ENCODE measurements around the gene DHRS12. TPM values are rescaled to one million over a fixed set of nuclear protein-coding genes. Genes with fewer than 3 reads are reported as not detected.

The DHRS12 gene
- total RNA-seq, 2 experiments from 2014 or later, result 10.0 to 14.8 TPM

DNA sequence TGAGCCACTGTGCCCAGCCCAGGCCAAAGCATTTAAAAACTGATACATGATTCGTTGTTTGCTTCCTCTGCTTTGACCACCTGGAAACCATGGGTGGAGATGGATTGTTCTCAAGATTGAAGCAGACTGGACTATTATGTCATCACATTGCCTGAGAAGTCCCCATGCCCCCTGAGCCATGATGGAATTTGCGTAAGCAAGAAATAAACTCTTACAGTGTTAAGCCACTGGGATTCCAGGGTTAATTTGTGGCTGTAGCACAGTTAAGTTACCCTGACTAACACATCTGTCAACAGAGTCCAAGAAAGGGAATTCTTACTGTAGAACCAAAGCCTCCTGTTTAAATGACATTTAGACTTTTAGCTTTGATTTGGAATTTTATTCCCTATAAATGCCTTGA, 19.4 kb upstream of the DHRS12 start:
- ATAC-seq (ENCODE audit: poor library complexity), result no peak
- ChIA-PET CTCF (interaction anchor here (1.0 to 3.0 kb wide), 3 partner anchors 9 to 26 kb away, joined by 3 to 15 read pairs (median 4); no protein-coding TSS in a partner anchor), POLR2A (interaction anchor here (3.5 to 10.0 kb wide), 5 partner anchors 9 to 371 kb away, joined by 27 to 153 read pairs (median 44); partner anchors contain the start of genes DHRS12 and INTS6)
- H3K4me1 Mint-ChIP-seq (ENCODE audit: low read depth), result peaks cover 88% of the 10 kb centered on the region
- peak overlapping the region; percentile 86 for H3K4me3 Mint-ChIP-seq
- Histone ChIP-seq H3K4me1 (ENCODE audit: insufficient read depth, low read length) (peaks cover 87% of the 10 kb centered on the region), H3K36me3 (ENCODE audit: insufficient read depth, low read length) (peaks cover 5% of the 10 kb centered on the region), H3K9me3 (ENCODE audit: control insufficient read depth in 1 of 2, insufficient read depth in 1 of 2, low read length in 2 of 2) (no peaks in the 10 kb centered on the region), H3K4me3 (ENCODE audit: low read length) (peak overlapping the region; percentile 54), H3K27me3 (ENCODE audit: control insufficient read depth in 1 of 2, insufficient read depth in 2 of 2, low read length in 2 of 2) (no peaks in the 10 kb centered on the region), H3K27ac (ENCODE audit: low read depth in 1 of 2, low read length in 2 of 2) (peak overlapping the region; percentile 76 to 79)
- peak overlapping the region; percentile 89 for H3K27ac Mint-ChIP-seq
- no peaks in the 10 kb centered on the region for H3K27me3 Mint-ChIP-seq
- H3K36me3 Mint-ChIP-seq (ENCODE audit: low read depth), result peaks cover 60% of the 10 kb centered on the region
- DNase-seq, result no peak
- intact Hi-C loops (cut with DNase I, micrococcal nuclease), result loop anchor here (5.0 to 10.0 kb wide), 3 partner anchors 369 to 1699 kb away; partner anchors contain the start of gene CKAP2 (in 1 of the 2)
- TF ChIP-seq CTCF (IDR thresholded peaks at IDR 0.05), result no peak
- H3K9me3 Mint-ChIP-seq, result no peaks in the 10 kb centered on the region

GRCh38 chr13:51822106-51822815, 18.3 kb upstream of the DHRS12 start:
- H3K4me3 ChIP-seq (ENCODE audit: low read length), result peak overlapping the region; percentile 54
- CTCF ChIA-PET, result interaction anchor here (0.8 to 3.5 kb wide), 3 partner anchors 10 to 25 kb away, joined by 5 to 15 read pairs (median 12); partner anchors contain the start of gene TMEM272
- POLR2A ChIA-PET, result interaction anchor here (1.0 to 10.0 kb wide), 13 partner anchors 7 to 830 kb away, joined by 3 to 153 read pairs (median 12); partner anchors contain the start of genes DHRS12, INTS6, SUGT1 and TMEM272
- H3K27me3 ChIP-seq (ENCODE audit: control insufficient read depth in 1 of 2, insufficient read depth in 2 of 2, low read length in 2 of 2), result no peaks in the 10 kb centered on the region
- peaks cover 87% of the 10 kb centered on the region for H3K4me1 ChIP-seq (ENCODE audit: insufficient read depth, low read length)
- H3K9me3 ChIP-seq (ENCODE audit: control insufficient read depth in 1 of 2, insufficient read depth in 1 of 2, low read length in 2 of 2), result no peaks in the 10 kb centered on the region
- Mint-ChIP-seq H3K4me1 (ENCODE audit: low read depth) (peaks cover 86% of the 10 kb centered on the region), H3K36me3 (ENCODE audit: low read depth) (peaks cover 66% of the 10 kb centered on the region), H3K4me3 (peak overlapping the region; percentile 86), H3K9me3 (no peaks in the 10 kb centered on the region), H3K27me3 (no peaks in the 10 kb centered on the region), H3K27ac (peak overlapping the region; percentile 89)
- H3K27ac ChIP-seq (ENCODE audit: low read depth in 1 of 2, low read length in 2 of 2), result peak overlapping the region; percentile 76 to 79
- DNase-seq (peak in 6 of 14 experiments; percentile 20 to 67 (median 61)), ATAC-seq (ENCODE audit: poor library complexity) (peak; percentile 22)
- peaks cover 5% of the 10 kb centered on the region for H3K36me3 ChIP-seq (ENCODE audit: insufficient read depth, low read length)
- intact Hi-C loops (cut with DNase I, micrococcal nuclease), result loop anchor here (5.0 to 10.0 kb wide), 3 partner anchors 370 to 1697 kb away; partner anchors contain the start of gene CKAP2 (in 1 of the 2)
- TF ChIP-seq CTCF (IDR thresholded peaks at IDR 0.05), result no peak

- Mint-ChIP-seq H3K9me3 (no peaks in the 10 kb centered on the region), H3K27ac (peak overlapping the region; percentile 89), H3K27me3 (no peaks in the 10 kb centered on the region), H3K4me1 (ENCODE audit: low read depth) (peaks cover 86% of the 10 kb centered on the region), H3K36me3 (ENCODE audit: low read depth) (peaks cover 71% of the 10 kb centered on the region), H3K4me3 (peak overlapping the region; percentile 86)
- Histone ChIP-seq H3K36me3 (ENCODE audit: insufficient read depth, low read length) (peaks cover 9% of the 10 kb centered on the region), H3K4me1 (ENCODE audit: insufficient read depth, low read length) (peaks cover 87% of the 10 kb centered on the region), H3K9me3 (ENCODE audit: control insufficient read depth in 1 of 2, insufficient read depth in 1 of 2, low read length in 2 of 2) (no peaks in the 10 kb centered on the region), H3K4me3 (ENCODE audit: low read length) (peak overlapping the region; percentile 54), H3K27me3 (ENCODE audit: control insufficient read depth in 1 of 2, insufficient read depth in 2 of 2, low read length in 2 of 2) (no peaks in the 10 kb centered on the region), H3K27ac (ENCODE audit: low read depth in 1 of 2, low read length in 2 of 2) (peak overlapping the region; percentile 76 to 79)
- peak in 6 of 14 experiments; percentile 26 to 76 (median 61) for DNase-seq
- peak; percentile 55 for ATAC-seq (ENCODE audit: poor library complexity)
- intact Hi-C loops (cut with DNase I, micrococcal nuclease), result loop anchor here (1.0 to 10.0 kb wide), 5 partner anchors 11 to 1697 kb away; partner anchors contain the start of gene CKAP2 (in 1 of the 2)
- POLR2A ChIA-PET, result interaction anchor here (1.0 to 10.0 kb wide), 12 partner anchors 8 to 831 kb away, joined by 3 to 153 read pairs (median 11); partner anchors contain the start of genes DHRS12, INTS6, SUGT1 and TMEM272
- CTCF ChIA-PET, result interaction anchor here (0.8 to 3.5 kb wide), 3 partner anchors 11 to 24 kb away, joined by 5 to 15 read pairs (median 12); partner anchors contain the start of gene TMEM272
- no peak for TF ChIP-seq CTCF (IDR thresholded peaks at IDR 0.05)
Measured at GRCh38 chr13:51821606-51822005, 17.6 kb upstream of the DHRS12 start.
